Neural progenitor cell (in vitro differentiated cells): ENCODE results near the gene UBE2QL1. TPM values are rescaled to one million over a fixed set of nuclear protein-coding genes. Genes with fewer than 3 reads are reported as not detected.

Experiments used
- DNase-seq: peaks from one replicate; pipeline ENCODE4 v3.0.0-alpha.2; 2016; ENCODE audit warnings: low spot score
- H2AFZ ChIP-seq: fragments of 200-600 bp; sonication (generic); replicated peaks from 2 replicates; pipeline ENCODE4 v1.6.1; 2016; ENCODE audit warnings: antibody characterized with exemption
- H3F3A ChIP-seq: fragments of 200-600 bp; sonication (generic); 2 replicates; pipeline ENCODE4 v1.6.1; 2016; ENCODE audit warnings: antibody characterized with exemption, low read depth
- H3K27ac ChIP-seq: fragments of 200-600 bp; sonication (generic); 2 replicates; pipeline ENCODE4 v1.5.1; 2016; ENCODE audit warnings: mild to moderate bottlenecking
- H3K27me3 ChIP-seq: fragments of 200-600 bp; sonication (generic); 2 replicates; pipeline ENCODE4 v1.6.1; 2016; ENCODE audit warnings: mild to moderate bottlenecking, moderate library complexity
- H3K36me3 ChIP-seq: fragments of 200-600 bp; sonication (generic); 2 replicates; pipeline ENCODE4 v1.5.1; 2016
- H3K4me1 ChIP-seq: fragments of 200-600 bp; sonication (generic); 2 replicates; pipeline ENCODE4 v1.6.1; 2016; ENCODE audit warnings: mixed run types
- H3K4me2 ChIP-seq: fragments of 200-600 bp; sonication (generic); 2 replicates; pipeline ENCODE4 v1.6.1; 2016
- H3K4me3 ChIP-seq: fragments of 200-600 bp; sonication (generic); 2 replicates; pipeline ENCODE4 v1.5.1; 2016
- H3K79me2 ChIP-seq: fragments of 200-600 bp; sonication (generic); 2 replicates; pipeline ENCODE4 v1.6.1; 2016; ENCODE audit warnings: low read depth
- H3K9ac ChIP-seq: fragments of 200-600 bp; sonication (generic); 2 replicates; pipeline ENCODE4 v1.6.1; 2016
- H3K9me3 ChIP-seq: fragments of 200-600 bp; sonication (generic); 2 replicates; pipeline ENCODE4 v1.5.1; 2016; ENCODE audit warnings: low read depth
- H4K20me1 ChIP-seq: fragments of 200-600 bp; sonication (generic); 2 replicates; pipeline ENCODE4 v1.6.1; 2016; ENCODE audit warnings: low read depth
- H3K27ac Mint-ChIP-seq: 3 replicates; pipeline ENCODE4 v1.8.0; 2021; ENCODE audit warnings: mixed read lengths
- H3K27me3 Mint-ChIP-seq: 2 replicates; pipeline ENCODE4 v1.8.0; 2022; ENCODE audit warnings: low read depth, mild to moderate bottlenecking, inconsistent platforms, moderate library complexity, mixed read lengths; ENCODE audit not compliant: insufficient read depth
- H3K36me3 Mint-ChIP-seq: 3 replicates; pipeline ENCODE4 v1.8.0; 2021; ENCODE audit warnings: mixed read lengths
- H3K4me1 Mint-ChIP-seq: 3 replicates; pipeline ENCODE4 v1.8.0; 2021; ENCODE audit warnings: mixed read lengths
- H3K4me3 Mint-ChIP-seq: 3 replicates; pipeline ENCODE4 v1.8.0; 2021; ENCODE audit warnings: mild to moderate bottlenecking, moderate library complexity, mixed read lengths
- H3K9me3 Mint-ChIP-seq: 3 replicates; pipeline ENCODE4 v1.8.0; 2020; ENCODE audit warnings: mixed read lengths
- CTCF ChIP-seq: fragments of 200-600 bp; sonication (generic); IDR thresholded peaks from 2 replicates; pipeline ENCODE4 v1.5.1; 2017; ENCODE audit warnings: antibody characterized with exemption, mild to moderate bottlenecking
- EZH2 ChIP-seq: fragments of 200-600 bp; sonication (generic); IDR thresholded peaks from 2 replicates; pipeline ENCODE4 v1.6.1; 2017; ENCODE audit warnings: antibody characterized with exemption, mild to moderate bottlenecking, moderate library complexity
- EZH2phosphoT487 ChIP-seq: fragments of 200-600 bp; sonication (generic); IDR thresholded peaks from 2 replicates; pipeline ENCODE4 v1.6.1; 2017; ENCODE audit warnings: antibody characterized with exemption
- total RNA-seq: library from RNA; depleted of rRNA; stranded (reverse); fragments of >200 nt; gene quantifications from 2 replicates; pipeline ENCODE4 v1.2.3, GENCODE V29; 2015; ENCODE audit warnings: low replicate concordance

Gene UBE2QL1
- total RNA-seq, 1 donor from 2014 or later: 0.30 TPM

GRCh38 chr5:6488021-6488420 is 39.4 kb downstream of the UBE2QL1 start:
- no peaks in the 10 kb centered on the region for H3F3A ChIP-seq
- H3K27ac Mint-ChIP-seq: no peak overlapping the region
- H3K27me3 Mint-ChIP-seq: peaks cover 11% of the 10 kb centered on the region

GRCh38 chr5:6489643-6490185 is 41.1 kb downstream of the UBE2QL1 start:
- Histone ChIP-seq H3K9me3 (no peaks in the 10 kb centered on the region), H2AFZ (no peak overlapping the region), H3K4me1 (no peaks in the 10 kb centered on the region), H4K20me1 (no peaks in the 10 kb centered on the region), H3K27ac (no peak overlapping the region), H3K36me3 (no peaks in the 10 kb centered on the region), H3F3A (no peaks in the 10 kb centered on the region), H3K27me3 (peaks cover 73% of the 10 kb centered on the region), H3K4me2 (no peak overlapping the region), H3K9ac (no peak overlapping the region), H3K4me3 (no peak overlapping the region), H3K79me2 (no peaks in the 10 kb centered on the region)
- Mint-ChIP-seq H3K9me3 (no peaks in the 10 kb centered on the region), H3K4me1 (peaks cover 32% of the 10 kb centered on the region), H3K36me3 (no peaks in the 10 kb centered on the region), H3K27ac (no peak overlapping the region), H3K4me3 (no peak overlapping the region), H3K27me3 (peaks cover 11% of the 10 kb centered on the region)
- no peak for DNase-seq
- TF ChIP-seq EZH2phosphoT487 (no peak), EZH2 (no peak), CTCF (no peak)

More at GRCh38 chr5:6488021-6488420, 39.4 kb downstream of the UBE2QL1 start:
- peaks cover 59% of the 10 kb centered on the region for H3K27me3 ChIP-seq
- H2AFZ ChIP-seq: no peak overlapping the region
- TF ChIP-seq EZH2 (no peak), CTCF (no peak), EZH2phosphoT487 (no peak)
- H4K20me1 ChIP-seq: no peaks in the 10 kb centered on the region
- no peak overlapping the region for H3K4me2 ChIP-seq
- H3K9me3 ChIP-seq: no peaks in the 10 kb centered on the region
- H3K27ac ChIP-seq: no peak overlapping the region
- H3K9ac ChIP-seq: no peak overlapping the region
- no peaks in the 10 kb centered on the region for H3K4me1 ChIP-seq
- Mint-ChIP-seq H3K4me3 (no peak overlapping the region), H3K36me3 (no peaks in the 10 kb centered on the region), H3K9me3 (no peaks in the 10 kb centered on the region), H3K4me1 (peaks cover 31% of the 10 kb centered on the region)
- H3K36me3 ChIP-seq: no peaks in the 10 kb centered on the region
- no peak for DNase-seq
- H3K79me2 ChIP-seq: no peaks in the 10 kb centered on the region
- H3K4me3 ChIP-seq: no peak overlapping the region

- Mint-ChIP-seq H3K4me1 (peaks cover 30% of the 10 kb centered on the region), H3K4me3 (no peak overlapping the region), H3K27ac (no peak overlapping the region), H3K36me3 (no peaks in the 10 kb centered on the region), H3K27me3 (peaks cover 11% of the 10 kb centered on the region), H3K9me3 (no peaks in the 10 kb centered on the region)
- TF ChIP-seq EZH2 (no peak), EZH2phosphoT487 (no peak), CTCF (no peak)
- Histone ChIP-seq H3K4me2 (no peak overlapping the region), H3K9me3 (no peaks in the 10 kb centered on the region), H3K27me3 (peaks cover 77% of the 10 kb centered on the region), H3K9ac (no peak overlapping the region), H3K79me2 (no peaks in the 10 kb centered on the region), H3K36me3 (no peaks in the 10 kb centered on the region), H2AFZ (no peak overlapping the region), H4K20me1 (no peaks in the 10 kb centered on the region), H3K27ac (no peak overlapping the region), H3F3A (no peaks in the 10 kb centered on the region), H3K4me1 (no peaks in the 10 kb centered on the region), H3K4me3 (no peak overlapping the region)
- DNase-seq: no peak
These were observed 41.6 kb downstream of the UBE2QL1 start for GRCh38 chr5:6490246-6490645.
